IPS DF 19.7 (cell line): Measurements from ENCODE around the gene SH3PXD2B.
"Not testable (repeated sequence)": the region's sequence is repeated elsewhere in the genome, so short reads cannot be mapped to it uniquely, and the experiment has no call there.

ENCODE experiments used
- DNase-seq: peaks from one replicate; pipeline ENCODE4 v3.0.0-alpha.2; 2013; ENCODE audit warnings: low read depth, low spot score

SH3PXD2B gene

GRCh38 chr5:172303572-172304335, 150.6 kb downstream of the SH3PXD2B start:
- no peak for DNase-seq

- DNase-seq, result no peak
Observed at GRCh38 chr5:172303162-172303561, 151.2 kb downstream of the SH3PXD2B start.

DNA sequence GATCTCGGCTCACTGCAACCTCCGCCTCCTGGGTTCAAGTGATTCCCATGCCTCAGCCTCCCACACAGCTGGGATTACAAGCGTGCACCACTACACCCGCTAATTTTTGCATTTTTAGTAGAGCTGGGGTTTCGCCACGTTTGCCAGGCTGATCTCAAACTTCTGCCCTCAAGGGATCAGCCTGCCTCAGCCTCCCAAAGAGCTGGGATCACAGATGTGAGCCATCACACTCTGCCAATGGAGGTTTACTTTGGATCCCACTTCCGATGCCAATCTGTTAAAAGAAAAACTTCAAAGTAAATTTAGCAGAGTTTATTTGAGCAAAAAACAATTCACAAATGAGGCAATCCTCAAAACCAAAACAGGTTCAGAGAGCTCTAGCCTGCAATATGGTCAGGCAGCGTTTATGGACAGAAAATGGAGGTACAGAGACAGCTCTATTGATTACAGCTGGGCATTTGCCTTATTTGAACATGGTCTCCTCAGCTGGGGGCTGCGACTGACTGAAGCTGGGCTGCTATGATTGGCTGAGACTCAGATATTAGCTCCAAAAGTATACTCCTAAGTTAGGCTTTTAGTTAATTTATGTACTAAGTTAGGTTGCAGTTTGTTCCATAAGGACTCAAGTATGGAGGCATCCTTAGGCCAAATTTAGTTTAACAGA, 152.1 kb downstream of the SH3PXD2B start:
- no peak for DNase-seq

- no peak for DNase-seq
Observed at GRCh38 chr5:172299916-172300439, 154.3 kb downstream of the SH3PXD2B start.

- DNase-seq, result no peak
Observed at GRCh38 chr5:172294831-172295230, 159.5 kb downstream of the SH3PXD2B start.

DNA sequence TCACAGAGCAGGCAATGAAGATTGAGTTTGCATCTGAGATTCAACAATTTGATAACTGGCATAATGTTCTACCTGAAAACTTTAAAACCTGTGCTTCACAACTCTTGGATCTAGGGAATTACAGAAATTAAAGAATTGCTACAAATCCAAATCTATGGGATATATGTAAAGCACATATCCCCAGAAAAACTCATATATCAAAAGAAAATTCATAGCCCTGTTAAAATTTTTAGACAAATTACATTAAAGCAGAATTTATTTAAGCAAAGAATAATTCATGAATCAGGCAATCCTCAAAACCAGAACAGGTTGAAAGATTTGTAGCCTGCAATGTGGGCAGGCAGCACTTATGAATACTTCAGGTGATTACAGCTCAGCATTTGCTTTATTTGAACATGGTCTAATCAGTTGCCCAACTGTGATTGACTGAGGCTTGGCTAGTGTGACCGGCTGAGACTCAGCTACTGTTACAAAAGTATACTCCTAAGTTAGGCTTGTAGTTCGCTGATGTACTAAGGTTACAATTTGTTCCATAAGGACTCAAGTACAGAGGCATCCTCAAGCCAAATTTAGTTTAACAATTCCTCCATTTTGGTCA, 160.5 kb downstream of the SH3PXD2B start:
- DNase-seq, result no peak

DNA sequence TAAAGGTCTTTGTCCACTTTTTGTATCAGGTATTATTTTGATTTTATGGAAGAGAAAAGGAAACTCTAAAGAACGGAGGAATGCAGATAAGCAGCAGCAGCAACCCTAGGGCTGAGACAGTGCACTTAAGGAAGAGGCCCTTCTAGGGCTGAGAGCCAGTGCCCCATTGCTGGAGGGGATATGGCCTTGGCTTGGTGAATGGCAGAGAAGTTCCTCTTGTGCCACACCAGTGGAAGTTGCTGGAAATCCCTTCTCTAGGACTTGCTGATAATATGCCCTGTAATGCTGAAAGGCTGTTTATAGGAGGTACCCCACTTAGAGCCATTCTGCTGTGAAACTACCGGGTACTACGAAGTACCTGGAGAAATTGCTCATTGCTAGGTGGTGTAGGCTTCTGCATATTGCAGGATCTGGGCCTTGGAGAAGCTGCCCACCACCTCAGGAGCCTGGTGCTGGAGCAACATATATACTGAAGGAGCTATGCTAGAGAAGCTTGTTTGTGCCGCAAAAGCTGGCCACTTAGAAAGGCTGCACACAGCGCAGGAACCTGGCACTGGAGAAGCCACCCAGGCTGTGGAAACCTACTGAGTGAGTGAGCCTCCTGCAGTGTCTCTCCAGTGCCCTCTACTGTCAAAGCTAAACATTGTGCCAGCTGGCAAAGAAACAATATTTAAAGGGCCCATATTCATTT, 161.1 kb downstream of the SH3PXD2B start:
- DNase-seq, result no peak

DNA sequence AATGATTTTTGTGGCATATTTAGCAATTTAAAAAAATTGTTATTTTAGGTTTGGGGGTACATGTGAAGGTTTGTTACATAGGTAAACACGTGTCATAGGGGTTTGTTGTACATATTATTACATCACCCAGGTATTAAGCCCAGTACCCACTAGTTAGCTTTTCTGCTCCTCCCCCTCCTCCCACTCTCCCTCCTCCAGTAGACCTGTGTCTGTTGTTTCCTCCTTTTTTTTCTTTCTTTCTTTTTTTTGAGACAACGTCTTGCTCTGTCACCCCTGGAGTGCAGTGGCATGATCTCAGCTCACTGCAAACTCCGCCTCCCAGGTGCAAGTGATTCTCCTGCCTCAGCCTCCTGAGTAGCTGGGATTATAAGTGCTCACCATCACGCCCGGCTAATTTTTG, 162.5 kb downstream of the SH3PXD2B start:
- not testable (repeated sequence) for DNase-seq

- DNase-seq, result no peak
Observed at GRCh38 chr5:172288465-172288864, 165.9 kb downstream of the SH3PXD2B start.

- DNase-seq, result not testable (repeated sequence)
Observed at GRCh38 chr5:172287140-172287539, 167.2 kb downstream of the SH3PXD2B start.

GRCh38 chr5:172285226-172286143, 168.8 kb downstream of the SH3PXD2B start:
- no peak for DNase-seq

- DNase-seq, result no peak
Observed at GRCh38 chr5:172284611-172284980, 169.7 kb downstream of the SH3PXD2B start.

DNA sequence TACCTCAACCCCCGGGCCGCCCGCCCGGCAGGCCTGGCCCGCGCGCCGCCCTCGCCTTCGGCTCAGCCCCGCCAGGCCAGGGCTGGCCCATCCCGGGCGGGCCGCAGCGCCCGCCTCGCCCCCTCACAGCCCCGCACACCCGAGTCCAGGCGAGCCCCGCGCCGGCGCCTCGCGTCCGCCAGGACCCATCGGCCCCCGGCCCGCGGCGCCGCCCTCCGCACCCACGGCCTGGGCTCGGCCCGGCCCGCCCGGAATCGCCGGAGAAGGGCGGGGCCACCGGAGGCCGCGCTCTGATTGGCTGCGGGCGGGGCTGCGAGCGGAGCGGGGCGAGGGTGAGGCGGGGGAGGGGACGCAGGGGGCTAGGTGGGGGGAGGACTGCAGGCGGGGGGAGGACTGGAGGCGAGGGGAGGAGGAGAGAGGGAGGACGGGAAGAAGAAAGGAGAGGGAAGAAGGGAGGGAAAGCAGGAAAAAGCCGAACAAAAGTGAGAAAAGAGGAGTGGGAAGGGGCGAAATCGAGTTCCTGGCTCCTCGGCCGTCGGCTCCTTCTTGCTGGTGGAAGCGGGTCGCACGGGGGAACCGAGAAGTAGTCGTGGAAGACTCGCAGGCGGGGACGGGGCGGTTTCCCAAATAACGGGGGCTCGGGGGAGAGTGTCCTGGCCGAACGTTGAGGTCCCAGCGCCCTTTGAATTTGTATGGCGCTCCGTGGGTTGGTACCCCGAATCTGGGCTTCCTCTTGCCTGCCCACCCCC, 170.3 kb downstream of the SH3PXD2B start:
- no peak for DNase-seq

DNA sequence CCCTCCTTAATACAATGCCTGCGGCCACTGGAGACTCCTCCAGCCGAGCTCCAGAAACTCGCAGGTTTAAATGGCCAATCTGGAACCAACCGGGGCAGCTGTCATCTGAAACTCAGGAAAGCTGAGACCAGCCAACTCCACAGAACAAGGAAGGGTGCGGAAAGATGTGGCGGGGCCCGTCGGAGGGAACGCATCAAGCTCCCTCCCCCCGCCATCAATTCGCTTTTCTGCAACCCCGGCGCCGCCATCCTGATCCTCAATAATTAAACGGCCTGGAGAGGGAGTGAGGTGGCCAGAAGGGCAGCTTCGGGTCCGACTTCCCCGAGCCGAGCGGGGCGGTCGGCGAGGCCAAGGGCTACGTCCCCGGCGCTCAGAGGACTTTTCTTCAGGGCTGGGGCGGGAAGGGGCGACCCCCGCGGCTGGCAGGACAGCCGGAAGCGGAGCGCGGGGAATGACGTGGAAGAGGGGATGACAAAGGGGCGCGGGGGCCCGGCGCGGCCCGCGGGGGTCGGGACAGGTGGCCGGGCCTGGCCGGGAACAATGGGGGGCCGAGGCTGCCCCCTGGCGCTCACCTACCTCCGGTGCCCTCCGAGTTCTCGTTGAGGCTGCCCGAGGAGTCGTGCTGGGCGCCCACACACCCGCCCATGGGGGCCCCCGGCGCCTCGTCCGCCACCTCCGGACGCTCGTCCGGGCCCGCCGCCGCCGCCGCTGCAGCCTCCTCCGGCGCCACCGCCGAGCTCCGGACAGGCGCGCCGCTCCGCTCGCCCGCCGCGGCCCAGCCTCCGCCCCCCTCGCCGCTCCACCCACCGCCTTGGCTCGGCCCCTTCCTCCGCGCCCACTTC, 171.1 kb downstream of the SH3PXD2B start, which contains the start of gene UBTD2:
Gene UBTD2, minus strand, starts transcription at position 745 of the 842 bp plus-strand sequence. Its CDS starts 99 bp downstream, at position 646.
- DNase-seq, result no peak

GRCh38 chr5:172282272-172283019, 171.9 kb downstream of the SH3PXD2B start:
- DNase-seq, result no peak

GRCh38 chr5:172281346-172281745, 173.0 kb downstream of the SH3PXD2B start:
- no peak for DNase-seq

DNA sequence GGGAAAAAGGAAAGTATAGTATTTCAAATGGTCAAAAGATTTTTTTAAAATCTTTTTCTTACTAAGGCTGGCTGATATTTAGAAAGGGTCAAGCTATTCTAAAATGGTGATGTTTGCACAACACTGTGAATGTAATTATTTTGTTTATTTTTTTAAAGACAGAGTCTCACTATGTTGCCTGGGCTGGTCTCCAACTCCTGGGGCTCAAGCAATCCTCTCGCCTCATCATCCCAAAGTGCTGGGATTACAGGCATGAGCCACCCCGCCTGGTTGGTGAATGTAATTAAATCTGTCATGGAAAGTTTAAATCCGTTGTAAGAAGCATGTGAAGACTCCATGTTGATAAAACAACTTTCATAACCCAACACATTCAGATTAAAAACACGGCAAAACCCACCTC, 173.4 kb downstream of the SH3PXD2B start:
- DNase-seq, result no peak

DNA sequence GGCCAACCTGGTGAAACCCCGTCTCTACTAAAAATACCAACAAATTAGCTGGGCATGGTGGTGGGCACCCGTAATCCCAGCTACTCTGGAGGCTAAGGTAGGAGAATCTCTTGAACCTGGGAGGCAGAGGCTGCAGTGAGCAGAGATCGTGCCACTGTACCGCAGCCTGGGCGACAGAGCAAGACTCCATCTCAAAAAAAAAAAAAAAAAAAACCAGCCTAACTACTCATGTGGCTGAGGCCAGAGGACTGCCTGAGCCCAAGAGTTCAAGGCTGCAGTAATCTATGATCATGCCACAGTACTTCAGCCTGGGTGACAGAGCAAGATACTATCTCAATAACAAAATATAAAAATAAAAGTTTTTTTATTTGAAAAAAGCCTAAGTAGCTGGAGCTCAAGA, 174.0 kb downstream of the SH3PXD2B start:
- no peak for DNase-seq
